Fibroblast of the conjunctiva (primary cell): ENCODE data around the gene PDE3A.
"Not testable (repeated sequence)": the region's sequence is repeated elsewhere in the genome, so short reads cannot be mapped to it uniquely, and the experiment has no call there.

Source experiments
- DNase-seq: peaks from one replicate; pipeline ENCODE4 v3.0.0-alpha.2; 2010; ENCODE audit warnings: low read depth

Gene PDE3A

DNA sequence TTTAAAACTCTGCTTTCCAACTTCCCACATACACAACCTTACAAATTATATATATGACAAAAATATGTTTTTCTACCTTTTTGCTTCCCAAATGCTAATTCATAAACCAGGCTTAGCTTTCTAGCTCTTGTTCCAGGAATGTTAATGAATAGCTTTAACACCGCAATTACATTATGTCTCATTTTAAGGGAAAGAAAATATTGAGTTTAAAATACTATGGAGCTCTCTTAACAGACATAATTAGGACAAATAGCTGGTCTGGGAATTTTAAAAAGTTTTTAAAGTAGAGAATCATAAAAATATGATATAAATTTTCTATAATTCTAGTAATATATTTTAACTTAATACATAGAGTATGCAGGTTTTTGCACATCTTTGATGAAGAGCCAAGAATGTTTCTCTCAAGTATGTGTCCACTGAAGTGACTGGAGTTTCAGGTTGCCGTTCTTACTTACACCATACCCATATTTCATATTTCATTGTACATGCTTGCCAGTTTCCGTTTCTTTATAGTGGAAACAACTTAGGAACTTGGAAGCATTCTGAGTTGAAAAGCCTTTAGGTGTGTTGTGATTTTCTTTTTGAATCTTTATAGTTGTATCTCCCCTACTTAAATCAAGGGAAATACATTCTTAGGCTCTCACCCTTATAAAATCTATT lies 236.2 kb downstream of the PDE3A start:
- DNase-seq: no peak

DNA sequence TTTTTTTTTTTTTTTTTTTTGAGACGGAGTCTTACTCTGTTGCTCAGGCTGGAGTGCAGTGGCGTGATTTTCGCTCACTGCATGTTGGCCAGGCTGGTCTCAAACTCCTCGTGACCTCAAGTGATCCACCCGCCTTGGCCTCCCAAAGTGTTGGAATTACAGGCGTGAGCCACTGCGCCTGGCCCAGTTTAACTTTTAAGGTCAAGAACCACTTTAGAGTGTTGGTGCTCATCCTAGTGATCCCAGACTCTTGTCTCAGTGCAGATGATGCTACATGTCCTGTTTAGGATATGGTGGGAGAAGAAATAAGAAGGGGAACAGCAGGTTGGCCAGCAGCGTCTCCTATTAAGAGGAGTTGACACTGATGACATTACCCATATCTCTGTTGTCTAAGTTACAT lies 246.7 kb downstream of the PDE3A start:
- not testable (repeated sequence) for DNase-seq

DNA sequence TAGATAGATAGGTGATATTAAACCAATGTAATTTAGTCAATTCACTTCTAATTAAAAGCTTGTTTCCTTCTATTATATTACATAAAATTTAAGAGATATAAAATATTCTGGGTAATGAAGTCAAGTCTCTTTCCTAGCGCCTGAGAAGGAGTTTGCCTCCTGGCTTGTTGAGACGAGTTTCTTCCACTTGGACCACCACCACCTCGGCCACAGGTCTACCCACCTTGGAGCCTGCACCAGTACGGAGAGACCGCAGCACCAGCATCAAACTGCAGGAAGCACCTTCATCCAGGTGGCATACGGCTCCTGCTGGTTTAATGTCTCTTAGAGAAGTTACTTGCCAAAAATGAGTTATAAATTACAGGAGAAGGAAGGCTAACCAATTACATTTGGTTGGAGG lies 247.8 kb downstream of the PDE3A start:
- no peak for DNase-seq

GRCh38 chr12:20620261-20620660 lies 251.9 kb downstream of the PDE3A start:
- DNase-seq: peak; percentile 27

DNA sequence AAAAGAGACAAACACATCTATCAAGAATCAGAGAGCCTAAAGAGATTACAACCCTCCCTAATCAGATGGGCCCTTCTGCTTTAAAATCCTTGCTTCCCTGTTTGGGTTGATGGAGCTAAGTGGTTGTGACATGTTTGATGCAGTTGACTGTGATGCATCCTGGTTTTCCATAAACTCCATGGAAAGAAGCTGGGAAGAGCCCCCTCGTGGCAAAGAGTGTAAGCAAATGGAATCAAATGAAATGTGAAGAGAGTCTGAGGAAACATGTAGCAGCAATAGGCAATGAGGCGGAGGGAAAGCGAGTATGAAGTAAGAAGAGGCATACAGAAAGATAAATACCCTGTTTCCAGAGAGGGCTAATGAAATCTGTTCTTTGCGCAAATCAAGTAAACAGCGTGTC lies 256.4 kb downstream of the PDE3A start:
- no peak for DNase-seq

DNA sequence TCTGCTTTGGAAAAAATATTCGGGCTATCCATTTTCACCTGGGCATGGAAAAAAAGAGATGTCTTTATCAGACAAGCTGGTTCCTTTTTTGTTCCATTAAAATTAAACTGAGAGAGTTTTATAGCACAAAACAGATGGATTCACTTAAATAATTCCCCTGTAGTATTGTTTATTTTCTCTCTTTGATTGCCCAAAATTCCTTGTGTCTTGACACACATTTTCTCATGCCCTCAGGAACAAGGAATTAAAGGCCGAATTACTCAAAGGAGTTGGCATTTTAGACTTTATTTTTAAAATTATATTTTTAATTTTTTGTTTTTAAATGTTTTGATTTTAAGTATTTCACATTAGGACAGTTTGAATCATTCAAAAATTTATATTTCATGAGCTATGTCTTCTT lies 257.2 kb downstream of the PDE3A start:
- DNase-seq: no peak

GRCh38 chr12:20627001-20627588 lies 258.8 kb downstream of the PDE3A start:
- no peak for DNase-seq

DNA sequence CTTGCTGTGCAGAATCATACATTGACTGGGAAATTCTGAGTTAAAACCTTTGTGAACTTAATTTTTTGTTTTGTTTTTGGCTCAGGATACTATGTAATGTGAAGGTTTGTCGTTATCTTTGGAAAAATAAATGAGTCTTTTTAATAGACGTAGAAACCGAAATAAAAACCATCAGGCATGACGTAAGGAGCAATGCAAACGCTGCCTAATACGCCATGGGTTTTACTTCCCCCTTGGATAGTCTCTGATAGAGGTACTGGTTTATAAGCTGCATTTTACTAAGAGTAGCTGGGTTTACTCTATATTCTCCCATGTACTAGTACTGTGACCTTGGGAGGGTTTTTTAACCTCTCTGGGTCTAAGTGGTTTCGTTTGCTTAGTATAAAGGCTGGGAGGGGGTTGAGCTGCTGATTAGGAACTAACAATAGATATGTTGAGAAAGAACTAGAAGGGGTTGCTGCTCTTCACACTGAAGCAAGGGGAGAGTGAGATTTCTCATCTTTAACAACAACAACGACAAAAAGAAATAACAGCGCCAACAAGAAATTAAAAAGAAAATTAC lies 260.0 kb downstream of the PDE3A start:
- no peak for DNase-seq

- DNase-seq: no peak
These were observed 260.7 kb downstream of the PDE3A start for GRCh38 chr12:20628999-20629398.

DNA sequence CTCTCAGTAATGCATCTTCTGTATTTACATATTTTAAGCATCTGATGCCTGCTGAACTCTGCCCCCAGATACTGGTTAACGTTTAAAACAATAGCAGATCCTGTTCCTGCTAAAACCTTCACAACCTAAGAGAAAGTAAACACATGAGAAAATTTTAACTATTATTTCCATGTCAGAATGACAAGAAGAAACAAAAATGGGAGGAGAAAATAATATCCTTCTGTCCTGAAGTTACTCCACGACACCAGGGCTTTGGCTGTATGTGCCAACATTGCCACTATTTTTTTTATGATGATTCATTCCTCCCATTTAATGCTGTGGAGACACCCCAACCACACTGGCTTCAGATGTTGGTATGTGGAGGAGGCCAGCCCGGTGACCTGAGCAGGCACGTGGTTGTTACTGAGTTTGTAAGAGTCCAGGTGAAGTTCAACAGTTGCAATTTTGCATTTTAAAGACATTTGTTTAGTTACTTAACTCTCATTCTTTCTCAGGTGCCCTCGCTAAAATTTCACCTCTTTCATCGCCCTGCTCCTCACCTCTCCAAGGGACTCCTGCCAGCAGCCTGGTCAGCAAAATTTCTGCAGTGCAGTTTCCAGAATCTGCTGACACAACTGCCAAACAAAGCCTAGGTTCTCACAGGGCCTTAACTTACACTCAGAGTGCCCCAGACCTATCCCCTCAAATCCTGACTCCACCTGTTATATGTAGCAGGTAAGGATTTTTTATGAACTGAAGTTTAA lies 261.2 kb downstream of the PDE3A start:
- peak; percentile 33 for DNase-seq

- peak; percentile 82 for DNase-seq
These were observed 263.4 kb downstream of the PDE3A start for GRCh38 chr12:20631711-20632110.

GRCh38 chr12:20641106-20641505 lies 272.8 kb downstream of the PDE3A start:
- no peak for DNase-seq

DNA sequence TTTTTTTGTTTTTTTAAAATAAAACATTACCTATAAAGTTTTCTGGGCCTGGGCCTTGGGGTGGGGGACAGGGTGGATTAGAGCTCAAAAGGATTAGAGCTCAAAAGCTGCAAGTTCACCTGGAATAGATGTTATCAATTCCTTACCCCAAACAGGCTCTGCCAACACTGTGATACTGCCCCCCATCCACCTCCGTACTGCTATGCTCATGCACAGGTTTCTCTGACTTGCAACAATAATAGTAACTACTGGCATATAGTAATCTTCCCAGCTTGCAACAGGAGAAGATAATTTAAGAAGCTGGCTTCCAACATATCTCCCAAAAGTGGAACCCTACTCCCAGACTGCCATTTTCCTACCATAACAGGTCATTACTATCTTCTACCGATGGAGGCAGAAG lies 275.5 kb downstream of the PDE3A start:
- no peak for DNase-seq

DNA sequence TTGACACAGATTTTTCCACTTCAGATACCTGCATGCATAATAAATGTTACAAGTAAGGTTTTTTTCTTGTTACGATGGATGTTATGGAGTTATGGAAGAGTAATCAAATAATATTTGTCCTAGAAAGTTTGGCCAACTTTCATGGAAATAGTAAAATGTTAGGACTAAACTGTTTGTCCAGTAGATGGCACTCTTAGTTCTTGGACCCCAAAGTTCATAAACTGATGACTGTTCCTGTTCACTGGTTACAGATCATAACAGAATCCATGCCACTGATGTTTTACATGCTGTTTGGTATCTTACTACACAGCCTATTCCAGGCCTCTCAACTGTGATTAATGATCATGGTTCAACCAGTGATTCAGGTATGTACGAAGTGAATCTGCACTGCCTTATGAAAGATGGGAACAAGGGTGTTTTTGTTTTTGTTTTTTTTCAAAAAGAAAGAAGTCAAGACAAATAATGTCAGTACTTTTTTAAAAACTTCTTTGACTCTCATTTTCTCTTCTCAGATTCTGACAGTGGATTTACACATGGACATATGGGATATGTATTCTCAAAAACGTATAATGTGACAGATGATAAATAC lies 278.0 kb downstream of the PDE3A start:
- DNase-seq: peak; percentile 47

GRCh38 chr12:20653871-20654270 lies 285.5 kb downstream of the PDE3A start:
- DNase-seq: no peak

GRCh38 chr12:20656600-20656999 lies 288.3 kb downstream of the PDE3A start:
- DNase-seq: no peak

GRCh38 chr12:20657496-20657895 lies 289.2 kb downstream of the PDE3A start:
- DNase-seq: no peak

GRCh38 chr12:20681334-20681733 lies 313.0 kb downstream of the PDE3A start:
- DNase-seq: no peak

- DNase-seq: no peak
These were observed 326.9 kb downstream of the PDE3A start, which contains the start of gene SLCO1C1 for GRCh38 chr12:20695232-20695631. Gene SLCO1C1 (plus strand): TSS chr12:20695332. CDS start chr12:20699577, 4,245 bp downstream.

DNA sequence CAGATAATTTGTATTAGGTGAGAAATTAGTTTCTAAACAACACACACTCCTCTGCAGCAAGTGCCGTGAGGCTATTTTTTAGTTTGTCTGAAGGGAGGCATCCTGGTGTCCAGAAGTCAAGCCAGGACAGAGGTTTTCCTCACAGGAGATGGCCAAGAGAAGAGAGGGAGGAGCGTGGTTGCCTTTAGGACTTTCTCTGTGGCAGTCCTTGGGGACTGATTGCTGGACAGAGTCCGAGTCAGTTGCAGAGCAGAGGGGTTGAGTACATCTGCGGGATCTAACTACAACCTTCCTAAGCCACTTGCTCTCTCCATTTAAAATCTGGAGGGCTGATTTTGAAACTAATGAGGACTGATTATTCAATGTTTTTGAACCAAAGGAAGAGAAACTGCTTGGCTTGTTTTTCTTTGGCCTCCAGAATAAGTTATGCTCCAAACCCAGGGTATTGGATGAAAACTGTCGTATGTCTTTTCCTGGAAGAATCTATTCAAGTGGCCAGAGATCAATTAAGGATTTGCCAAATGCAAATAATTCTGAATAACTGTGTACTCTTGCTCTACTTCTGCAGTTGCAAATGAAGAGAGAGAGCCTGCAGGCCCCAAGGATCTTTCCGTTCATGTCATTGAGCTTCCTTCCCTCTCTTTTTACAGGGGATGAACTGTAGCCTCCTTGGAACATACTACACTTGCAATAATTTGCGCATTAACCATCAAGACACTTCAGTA lies 328.0 kb downstream of the PDE3A start:
- no peak for DNase-seq

DNA sequence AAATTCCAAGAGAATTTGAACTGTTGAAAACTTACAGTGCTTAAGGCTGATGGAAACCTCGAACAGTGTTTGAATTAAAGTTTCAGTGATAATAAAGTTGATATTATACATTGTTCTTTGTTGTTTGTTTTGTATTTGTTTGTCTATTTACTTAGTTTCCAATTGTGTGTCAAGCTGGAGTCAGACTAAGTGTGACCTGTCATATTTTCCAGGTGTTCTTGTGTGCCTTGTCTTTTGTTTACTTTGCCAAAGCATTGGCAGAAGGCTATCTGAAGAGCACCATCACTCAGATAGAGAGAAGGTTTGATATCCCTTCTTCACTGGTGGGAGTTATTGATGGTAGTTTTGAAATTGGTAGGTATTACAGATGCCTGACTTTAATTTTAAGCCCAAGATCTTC lies 332.8 kb downstream of the PDE3A start:
- no peak for DNase-seq

- DNase-seq: no peak
These were observed 336.5 kb downstream of the PDE3A start for GRCh38 chr12:20704860-20705259.
